HFFc6 (cell line): Measurements from ENCODE around the gene GARRE1. TPM values are rescaled to one million over a fixed set of nuclear protein-coding genes. Genes with fewer than 3 reads are reported as not detected.
"Not testable (repeated sequence)": the region's sequence is repeated elsewhere in the genome, so short reads cannot be mapped to it uniquely, and the experiment has no call there.

ENCODE experiments used
- DNase-seq: peaks from one replicate; pipeline ENCODE4 v3.0.0-alpha.2; 2018
- H3K27ac Mint-ChIP-seq: 2 replicates; pipeline ENCODE4 v1.8.0; 2020; ENCODE audit warnings: mild to moderate bottlenecking, mixed read lengths
- H3K27me3 Mint-ChIP-seq: 2 replicates; pipeline ENCODE4 v1.8.0; 2021; ENCODE audit warnings: mild to moderate bottlenecking, moderate library complexity, mixed read lengths; ENCODE audit not compliant: insufficient read depth
- H3K36me3 Mint-ChIP-seq: 2 replicates; pipeline ENCODE4 v1.8.0; 2021; ENCODE audit warnings: low read depth, mixed read lengths
- H3K4me1 Mint-ChIP-seq: 2 replicates; pipeline ENCODE4 v1.8.0; 2020; ENCODE audit warnings: low read depth, mixed read lengths
- H3K4me3 Mint-ChIP-seq: 2 replicates; pipeline ENCODE4 v1.8.0; 2020; ENCODE audit warnings: mild to moderate bottlenecking, moderate library complexity, mixed read lengths
- H3K9me3 Mint-ChIP-seq: 2 replicates; pipeline ENCODE4 v1.8.0; 2020; ENCODE audit warnings: mild to moderate bottlenecking, mixed read lengths
- total RNA-seq, 6 experiments: library from RNA; stranded (reverse); fragmentation: NEBNext Ultra II Directional; extraction: Animal tissue kit (Norgen Biotek cat#: 25700); gene quantifications; 2 replicates in 1 of 6; 3 replicates in 5 of 6; pipeline ENCODE4 v1.2.3, GENCODE V29; 2021
- TF ChIP-seq, protein P1 (sequence below): fragments of 200-600 bp; sonication (generic); IDR thresholded peaks from 2 replicates; pipeline ENCODE4 v1.5.0; 2021; ENCODE audit warnings: antibody characterized with exemption, mild to moderate bottlenecking

Gene GARRE1
- total RNA-seq, 6 experiments from 2014 or later, result 16.2 to 26.0 (median 22.7) TPM

DNA sequence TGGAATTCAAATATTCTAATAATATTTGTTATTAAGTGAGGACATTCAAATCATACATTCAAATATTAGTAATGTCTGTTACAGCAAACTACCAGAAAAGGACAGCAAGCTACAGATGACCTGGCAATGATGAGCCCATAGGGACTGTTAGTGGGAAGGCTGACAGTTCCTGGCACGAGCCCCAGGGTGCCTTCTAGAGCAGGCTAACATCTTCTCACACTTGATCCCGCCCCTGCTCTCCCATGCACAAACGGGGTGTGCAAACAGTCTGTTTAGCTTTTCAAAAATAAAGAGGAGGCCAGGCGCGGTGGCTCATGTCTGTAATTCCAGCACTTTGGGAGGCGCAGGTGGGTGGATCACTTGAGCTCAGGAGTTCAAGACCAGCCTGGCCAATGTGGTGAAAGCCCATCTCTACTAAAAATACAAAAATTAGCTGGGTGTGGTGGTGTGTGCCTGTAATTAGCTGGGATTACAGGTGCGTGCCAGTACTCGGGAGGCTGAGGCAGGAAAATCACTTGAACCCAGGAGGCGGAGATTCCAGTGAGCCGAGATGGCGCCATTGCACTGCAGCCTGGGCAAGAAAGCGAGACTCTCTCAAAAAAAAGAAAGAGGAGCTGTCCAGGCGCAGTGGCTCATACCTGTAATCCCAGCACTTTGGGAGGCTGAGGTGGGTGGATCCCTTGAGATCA, 9.6 kb upstream of the GARRE1 start:
- Mint-ChIP-seq H3K9me3 (no peaks in the 10 kb centered on the region), H3K4me3 (no peak overlapping the region), H3K4me1 (peaks cover 21% of the 10 kb centered on the region)

GRCh38 chr19:34246340-34246739, 8.0 kb upstream of the GARRE1 start:
- TF ChIP-seq, protein P1, sequence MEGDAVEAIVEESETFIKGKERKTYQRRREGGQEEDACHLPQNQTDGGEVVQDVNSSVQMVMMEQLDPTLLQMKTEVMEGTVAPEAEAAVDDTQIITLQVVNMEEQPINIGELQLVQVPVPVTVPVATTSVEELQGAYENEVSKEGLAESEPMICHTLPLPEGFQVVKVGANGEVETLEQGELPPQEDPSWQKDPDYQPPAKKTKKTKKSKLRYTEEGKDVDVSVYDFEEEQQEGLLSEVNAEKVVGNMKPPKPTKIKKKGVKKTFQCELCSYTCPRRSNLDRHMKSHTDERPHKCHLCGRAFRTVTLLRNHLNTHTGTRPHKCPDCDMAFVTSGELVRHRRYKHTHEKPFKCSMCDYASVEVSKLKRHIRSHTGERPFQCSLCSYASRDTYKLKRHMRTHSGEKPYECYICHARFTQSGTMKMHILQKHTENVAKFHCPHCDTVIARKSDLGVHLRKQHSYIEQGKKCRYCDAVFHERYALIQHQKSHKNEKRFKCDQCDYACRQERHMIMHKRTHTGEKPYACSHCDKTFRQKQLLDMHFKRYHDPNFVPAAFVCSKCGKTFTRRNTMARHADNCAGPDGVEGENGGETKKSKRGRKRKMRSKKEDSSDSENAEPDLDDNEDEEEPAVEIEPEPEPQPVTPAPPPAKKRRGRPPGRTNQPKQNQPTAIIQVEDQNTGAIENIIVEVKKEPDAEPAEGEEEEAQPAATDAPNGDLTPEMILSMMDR, result no peak
- Mint-ChIP-seq H3K27me3 (peaks cover 1% of the 10 kb centered on the region), H3K27ac (no peak overlapping the region), H3K4me1 (peaks cover 21% of the 10 kb centered on the region), H3K9me3 (no peaks in the 10 kb centered on the region), H3K36me3 (no peaks in the 10 kb centered on the region), H3K4me3 (no peak overlapping the region)
- no peak for DNase-seq

More for the DNA sequence above, 9.6 kb upstream of the GARRE1 start:
- peaks cover 4% of the 10 kb centered on the region for H3K27me3 Mint-ChIP-seq
- H3K27ac Mint-ChIP-seq, result no peak overlapping the region
- DNase-seq, result no peak
- TF ChIP-seq, protein P1, result 0 out of 2 replicates have a peak, but pooled peaks have one; percentile 8
- H3K36me3 Mint-ChIP-seq, result no peaks in the 10 kb centered on the region

GRCh38 chr19:34248941-34249340, 5.4 kb upstream of the GARRE1 start:
- no peak for DNase-seq
- Mint-ChIP-seq H3K27me3 (no peaks in the 10 kb centered on the region; the same call in 1 of the 2 replicates), H3K27ac (no peak overlapping the region), H3K4me3 (no peak overlapping the region), H3K36me3 (no peaks in the 10 kb centered on the region), H3K9me3 (no peaks in the 10 kb centered on the region), H3K4me1 (peaks cover 17% of the 10 kb centered on the region)
- TF ChIP-seq, protein P1, result no peak

DNA sequence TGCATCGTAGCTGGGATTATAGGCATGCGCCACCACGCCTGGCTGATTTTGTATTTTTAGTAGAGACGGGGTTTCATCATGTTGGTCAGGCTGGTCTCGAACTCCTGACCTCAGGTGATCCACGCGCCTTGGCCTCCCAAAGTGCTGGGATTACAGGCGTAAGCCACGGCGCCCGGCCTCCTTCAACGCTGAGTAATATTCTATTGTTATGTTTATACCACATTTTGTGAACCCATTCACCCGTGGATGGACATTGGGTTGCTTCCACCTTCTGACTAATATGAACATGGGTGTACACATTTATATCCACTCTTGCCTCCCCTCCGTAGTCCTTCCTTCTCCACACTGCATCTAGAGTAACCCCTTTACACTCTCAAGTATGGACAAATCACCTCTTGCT, 1.2 kb upstream of the GARRE1 start:
- H3K9me3 Mint-ChIP-seq, H3K27me3 Mint-ChIP-seq, H3K36me3 Mint-ChIP-seq, H3K27ac Mint-ChIP-seq, DNase-seq: not testable (repeated sequence)
- H3K4me1 Mint-ChIP-seq, result peaks cover 30% of the 10 kb centered on the region
- peak overlapping the region; percentile 90; the same call in 1 of the 2 replicates for H3K4me3 Mint-ChIP-seq

- Mint-ChIP-seq H3K4me3 (peak overlapping the region; percentile 90), H3K27ac (peak overlapping the region; percentile 86), H3K4me1 (peaks cover 30% of the 10 kb centered on the region)
- not testable (repeated sequence) for H3K9me3 Mint-ChIP-seq, H3K36me3 Mint-ChIP-seq, DNase-seq, H3K27me3 Mint-ChIP-seq
Measured at GRCh38 chr19:34253681-34254045, 691 bp upstream of the GARRE1 start.

DNA sequence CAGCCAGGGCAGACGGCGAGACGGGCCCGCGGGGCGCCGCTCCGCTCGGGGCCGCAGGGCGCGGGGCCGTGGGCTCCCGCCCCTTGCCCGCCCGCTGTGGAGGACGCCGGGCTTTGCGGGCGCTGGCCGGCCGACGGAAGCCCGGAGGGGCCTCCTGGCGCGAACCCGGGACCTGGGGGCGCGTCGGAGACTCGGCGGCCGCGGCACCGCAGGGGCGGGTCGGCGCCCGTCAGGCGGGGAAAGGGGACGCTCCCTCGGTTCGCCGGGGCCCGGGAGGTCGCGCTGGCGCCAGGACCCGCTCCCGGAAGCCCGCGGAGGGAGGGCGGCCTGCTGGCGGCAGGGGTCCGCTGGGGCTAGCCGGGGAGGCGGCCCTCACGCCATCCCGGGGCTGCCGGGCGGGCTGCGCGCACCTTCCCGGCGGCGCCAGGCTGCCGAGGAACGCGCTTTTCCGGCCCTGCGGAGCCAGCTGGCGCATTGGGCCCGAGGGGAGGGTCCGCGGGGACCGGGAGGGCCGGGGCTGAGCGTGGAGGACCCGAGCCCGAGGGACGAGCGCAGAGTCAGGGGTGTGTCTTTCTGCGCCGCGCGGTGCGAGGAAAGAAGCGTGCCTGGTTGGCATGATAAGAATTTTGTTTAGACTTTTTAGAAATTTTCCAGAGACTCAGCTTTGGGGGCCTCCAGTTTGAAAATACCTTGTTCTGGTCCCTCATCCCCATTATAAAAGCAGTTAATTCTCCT, 511 bp downstream of the GARRE1 start:
- Mint-ChIP-seq H3K36me3 (peaks cover 6% of the 10 kb centered on the region), H3K27me3 (no peaks in the 10 kb centered on the region; the same call in 1 of the 2 replicates), H3K9me3 (no peaks in the 10 kb centered on the region), H3K4me3 (peak overlapping the region; percentile 87), H3K27ac (peak overlapping the region; percentile 59), H3K4me1 (peaks cover 40% of the 10 kb centered on the region)
- TF ChIP-seq, protein P1, result no peak
- DNase-seq, result no peak
